ENCODE results near the gene CEP41. TPM values are rescaled to one million over a fixed set of nuclear protein-coding genes. Genes with fewer than 3 reads are reported as not detected.

Gene CEP41
- total and polyA plus RNA-seq, 7 donors: 2.4 to 4.6 (median 3.4) TPM

DNA sequence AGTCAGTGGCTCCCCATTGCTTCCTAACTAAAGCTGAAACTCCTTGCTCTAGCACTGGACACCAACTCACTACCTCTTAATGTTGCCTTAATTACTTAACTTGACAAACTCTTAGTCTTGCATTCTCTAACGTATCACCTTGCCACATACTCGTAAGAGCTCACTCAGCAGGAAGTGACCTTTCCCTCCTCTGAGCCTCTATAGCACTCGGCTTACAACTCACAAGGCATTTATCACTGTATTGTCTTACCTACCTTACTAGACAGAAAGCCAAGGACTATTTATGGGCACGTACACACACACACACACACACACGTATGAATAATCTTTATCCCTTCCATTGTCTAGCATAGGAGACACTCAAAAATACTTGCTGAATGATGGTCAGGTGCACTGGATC is 21.2 kb downstream of the CEP41 start:
- no peaks in the 10 kb centered on the region for H3K36me3 ChIP-seq (ENCODE audit: insufficient read depth in 1 of 2, low read depth in 1 of 2)
- DNase-seq: no peak
- WGBS, 3 donors: 35 to 53% (median 35%) methylated on average over 5 of the region's 5 CpGs
- intact Hi-C loops (cut with DNase I): no loop called here
- no peaks in the 10 kb centered on the region for H3K9me3 ChIP-seq
- TF ChIP-seq, protein P1, sequence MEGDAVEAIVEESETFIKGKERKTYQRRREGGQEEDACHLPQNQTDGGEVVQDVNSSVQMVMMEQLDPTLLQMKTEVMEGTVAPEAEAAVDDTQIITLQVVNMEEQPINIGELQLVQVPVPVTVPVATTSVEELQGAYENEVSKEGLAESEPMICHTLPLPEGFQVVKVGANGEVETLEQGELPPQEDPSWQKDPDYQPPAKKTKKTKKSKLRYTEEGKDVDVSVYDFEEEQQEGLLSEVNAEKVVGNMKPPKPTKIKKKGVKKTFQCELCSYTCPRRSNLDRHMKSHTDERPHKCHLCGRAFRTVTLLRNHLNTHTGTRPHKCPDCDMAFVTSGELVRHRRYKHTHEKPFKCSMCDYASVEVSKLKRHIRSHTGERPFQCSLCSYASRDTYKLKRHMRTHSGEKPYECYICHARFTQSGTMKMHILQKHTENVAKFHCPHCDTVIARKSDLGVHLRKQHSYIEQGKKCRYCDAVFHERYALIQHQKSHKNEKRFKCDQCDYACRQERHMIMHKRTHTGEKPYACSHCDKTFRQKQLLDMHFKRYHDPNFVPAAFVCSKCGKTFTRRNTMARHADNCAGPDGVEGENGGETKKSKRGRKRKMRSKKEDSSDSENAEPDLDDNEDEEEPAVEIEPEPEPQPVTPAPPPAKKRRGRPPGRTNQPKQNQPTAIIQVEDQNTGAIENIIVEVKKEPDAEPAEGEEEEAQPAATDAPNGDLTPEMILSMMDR (IDR thresholded peaks at IDR 0.05): no peak
- H3K27ac ChIP-seq: no peak overlapping the region
- no peaks in the 10 kb centered on the region for H3K4me1 ChIP-seq
- ATAC-seq: peak; percentile 84 to 97 (median 91)
- no peak overlapping the region for H3K4me3 ChIP-seq
- H3K27me3 ChIP-seq (ENCODE audit: insufficient read depth in 3 of 3, low read length in 2 of 3): no peaks in the 10 kb centered on the region

DNA sequence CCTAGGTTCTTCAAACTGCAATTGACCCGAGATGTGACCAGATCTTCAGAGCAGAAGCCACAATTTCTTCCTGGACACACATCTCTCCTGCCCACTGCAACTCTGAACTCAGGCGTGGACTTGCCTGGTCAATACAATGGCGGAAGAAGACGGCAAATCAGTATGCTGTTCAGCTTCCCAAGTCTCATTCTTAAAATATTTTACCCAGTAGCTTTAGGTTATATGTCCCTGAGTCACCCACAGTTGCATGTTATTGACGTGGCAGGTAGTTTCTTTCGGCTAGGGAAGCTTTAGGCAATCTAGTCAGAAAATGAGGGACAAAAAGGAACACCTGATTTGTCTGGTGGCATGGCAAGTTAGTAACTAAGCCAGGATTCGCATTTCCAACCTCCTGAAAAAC is 22.5 kb downstream of the CEP41 start:
- no peak overlapping the region for H3K4me3 ChIP-seq
- no peaks in the 10 kb centered on the region for H3K27me3 ChIP-seq (ENCODE audit: insufficient read depth in 3 of 3, low read length in 2 of 3)
- no peak overlapping the region for H3K27ac ChIP-seq
- H3K9me3 ChIP-seq: no peaks in the 10 kb centered on the region
- no peaks in the 10 kb centered on the region for H3K4me1 ChIP-seq
- 96 to 97% (median 97%) methylated on average over 7 of the region's 7 CpGs for WGBS, 3 donors
- intact Hi-C loops (cut with DNase I): no loop called here
- DNase-seq (no peak), ATAC-seq (no peak)
- TF ChIP-seq, protein P1 (IDR thresholded peaks at IDR 0.05): no peak
- no peaks in the 10 kb centered on the region for H3K36me3 ChIP-seq (ENCODE audit: insufficient read depth in 1 of 2, low read depth in 1 of 2)

DNA sequence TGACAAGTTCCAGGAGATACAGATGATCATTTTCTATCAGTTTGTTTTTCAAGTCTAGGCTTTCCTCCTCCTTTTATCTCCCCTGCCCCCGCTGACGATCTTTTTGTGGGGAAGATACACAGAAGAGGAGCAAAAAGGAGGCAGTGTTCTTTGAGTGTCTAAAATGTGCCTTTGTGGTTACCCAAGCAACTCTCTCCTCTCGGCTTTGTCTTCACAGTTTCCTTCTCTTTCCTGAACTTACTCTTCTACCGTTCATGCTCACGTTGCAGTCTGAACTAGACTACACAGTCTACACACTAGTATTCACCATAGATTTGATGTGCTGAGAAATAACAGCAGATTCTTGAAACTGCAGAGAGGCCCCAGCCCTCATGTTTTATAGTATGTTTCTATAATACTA is 23.6 kb downstream of the CEP41 start:
- H3K4me1 ChIP-seq: no peaks in the 10 kb centered on the region
- ATAC-seq (no peak), DNase-seq (no peak)
- TF ChIP-seq, protein P1 (IDR thresholded peaks at IDR 0.05): no peak
- no peaks in the 10 kb centered on the region for H3K36me3 ChIP-seq (ENCODE audit: insufficient read depth in 1 of 2, low read depth in 1 of 2)
- H3K4me3 ChIP-seq: no peak overlapping the region
- intact Hi-C loops (cut with DNase I): no loop called here
- H3K9me3 ChIP-seq: no peaks in the 10 kb centered on the region
- no peaks in the 10 kb centered on the region for H3K27me3 ChIP-seq (ENCODE audit: insufficient read depth in 3 of 3, low read length in 2 of 3)
- no peak overlapping the region for H3K27ac ChIP-seq
- WGBS, 3 donors: 86 to 92% (median 89%) methylated on average over 5 of the region's 5 CpGs

DNA sequence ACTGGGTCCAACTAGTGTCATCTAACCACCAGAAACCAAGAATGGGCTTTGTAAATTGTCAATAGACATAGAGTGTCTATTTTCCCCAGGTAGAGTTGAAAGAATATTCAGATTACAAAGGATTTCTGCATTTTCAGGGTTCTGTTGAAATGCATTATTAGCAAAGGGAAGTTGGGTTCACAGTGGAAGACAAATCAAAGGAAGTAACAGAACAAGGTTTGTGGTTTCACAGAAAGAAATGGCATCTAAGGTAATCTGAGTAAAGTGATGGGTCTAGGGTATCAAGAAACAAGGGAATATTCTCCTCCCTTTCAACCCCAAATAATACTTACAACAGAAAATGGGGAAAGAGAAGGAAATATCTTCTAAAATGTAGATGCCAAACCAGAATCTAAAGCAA is 25.8 kb downstream of the CEP41 start:
- H3K27ac ChIP-seq: no peak overlapping the region
- DNase-seq: no peak
- intact Hi-C loops (cut with DNase I): no loop called here
- no peaks in the 10 kb centered on the region for H3K9me3 ChIP-seq
- no peak for ATAC-seq
- H3K36me3 ChIP-seq (ENCODE audit: insufficient read depth in 1 of 2, low read depth in 1 of 2): peaks cover 0 to 6% of the 10 kb centered on the region in 2 donors
- no peaks in the 10 kb centered on the region for H3K4me1 ChIP-seq
- no peak overlapping the region for H3K4me3 ChIP-seq
- H3K27me3 ChIP-seq (ENCODE audit: insufficient read depth in 3 of 3, low read length in 2 of 3): no peaks in the 10 kb centered on the region
- TF ChIP-seq, protein P1 (IDR thresholded peaks at IDR 0.05): no peak

DNA sequence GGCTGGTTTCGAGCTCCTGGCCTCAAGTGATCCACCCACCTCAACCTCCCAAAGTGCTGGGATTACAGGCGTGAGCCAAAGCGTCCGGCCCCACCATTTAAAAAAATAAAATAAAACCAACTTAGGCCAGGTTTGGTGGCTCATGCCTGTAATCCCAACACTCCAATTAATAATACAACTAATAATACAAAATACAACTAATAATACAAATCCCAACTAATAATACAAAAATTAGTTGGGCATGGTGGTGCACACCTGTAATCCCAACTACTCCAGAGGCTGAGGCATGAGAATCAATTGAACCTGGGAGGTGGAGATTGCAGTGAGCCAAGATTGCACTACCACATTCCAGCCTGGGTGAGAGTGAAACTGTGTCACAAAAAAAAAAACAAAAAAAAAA is 27.6 kb downstream of the CEP41 start:
- TF ChIP-seq, protein P1 (IDR thresholded peaks at IDR 0.05): no peak
- intact Hi-C loops (cut with DNase I): no loop called here
- H3K4me3 ChIP-seq: no peak overlapping the region
- WGBS, 3 donors: 96 to 99% (median 98%) methylated on average over 4 of the region's 4 CpGs
- peaks cover 0 to 6% of the 10 kb centered on the region in 2 donors for H3K36me3 ChIP-seq (ENCODE audit: insufficient read depth in 1 of 2, low read depth in 1 of 2)
- no peak overlapping the region for H3K27ac ChIP-seq
- H3K9me3 ChIP-seq: no peaks in the 10 kb centered on the region
- DNase-seq: no peak
- ATAC-seq: no peak
- no peaks in the 10 kb centered on the region for H3K4me1 ChIP-seq
- H3K27me3 ChIP-seq (ENCODE audit: insufficient read depth in 3 of 3, low read length in 2 of 3): no peaks in the 10 kb centered on the region

All from psoas muscle (tissue), 8 donors.